Thyroid gland (tissue), 4 donors: Measurements from ENCODE around the gene IRF2. TPM values are rescaled to one million over a fixed set of nuclear protein-coding genes. Genes with fewer than 3 reads are reported as not detected.

Experiments
- DNase-seq, 2 donors: peaks; one replicate each; pipeline ENCODE4 v3.0.0-alpha.2; 2019
- H3K27ac ChIP-seq, 3 donors: fragments of 200-600 bp; sonication (generic); 1 replicate in 2 of 3; 2 replicates in 1 of 3; pipeline ENCODE4 v1.5.1; 2016 to 2019; ENCODE audit warnings: mild to moderate bottlenecking in 1 of 3, moderate library complexity in 1 of 3
- H3K27me3 ChIP-seq: fragments of 200-600 bp; sonication (generic); one replicate; pipeline ENCODE4 v1.5.1; 2019
- H3K36me3 ChIP-seq, 2 donors: fragments of 200-600 bp; sonication (generic); one replicate each; pipeline ENCODE4 v1.5.1; 2016 to 2019
- H3K4me1 ChIP-seq, 2 donors: fragments of 200-600 bp; sonication (generic); one replicate each; pipeline ENCODE4 v1.5.1; 2017 to 2019
- H3K4me3 ChIP-seq, 3 donors: fragments of 200-600 bp; sonication (generic); replicated peaks in 1 of 3; 1 replicate in 2 of 3; 2 replicates in 1 of 3; pipeline ENCODE4 v1.5.1; 2016; ENCODE audit warnings: mild to moderate bottlenecking in 1 of 3
- H3K9me3 ChIP-seq: fragments of 200-600 bp; sonication (generic); one replicate; pipeline ENCODE4 v1.5.1; 2017
- POLR2A ChIP-seq, 2 donors: fragments of 450-650 bp; IDR thresholded peaks; one replicate each; pipeline ENCODE4 v1.6.1; 2017; ENCODE audit warnings: antibody characterized with exemption in 2 of 2, mild to moderate bottlenecking in 2 of 2, moderate library complexity in 1 of 2
- WGBS, 2 donors: methylation state at CpG; one replicate each; pipeline ENCODE4 v1.1.5; 2017; 5-methylcytosine and 5-hydroxymethylcytosine counted together
- intact Hi-C: fragments of 100-400 bp; cut with DNase I; formaldehyde crosslinking; loops from one replicate; pipeline ENCODE4 v1.15.1; 2023
- total RNA-seq, 4 donors: library from RNA; depleted of rRNA; stranded (reverse); fragments of >200 nt; gene quantifications; one replicate each; pipeline ENCODE4 v1.2.3, GENCODE V29; 2016
- TF ChIP-seq, protein P1 (sequence below), 6 experiments: fragments of 200-600 bp in 3 of 6; fragments of 450-650 bp in 3 of 6; sonication (generic) in 3 of 6; IDR thresholded peaks; one replicate each; pipeline ENCODE4 v1.5.1; 2016 to 2019; ENCODE audit warnings: antibody characterized with exemption in 6 of 6, mild to moderate bottlenecking in 2 of 6, inconsistent platforms in 1 of 6, moderate library complexity in 1 of 6

Gene IRF2
- total RNA-seq, 4 donors from 2014 or later = 24.7 to 39.8 (median 34.5) TPM

DNA sequence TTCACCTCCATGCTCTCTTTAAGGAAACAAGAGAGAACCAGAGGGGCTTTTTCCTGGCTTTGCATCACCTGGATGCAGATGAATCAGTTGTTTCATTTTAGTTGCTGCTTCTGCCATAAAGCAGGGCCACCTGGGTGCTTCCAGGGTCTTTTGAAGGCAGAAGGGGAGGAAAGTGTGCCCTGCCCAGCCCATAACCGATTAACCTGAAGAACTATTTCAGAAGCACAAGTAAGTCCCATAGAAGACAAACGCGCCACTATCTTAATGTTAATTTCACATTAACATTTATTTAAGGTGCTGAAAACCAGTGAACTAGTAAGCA lies 32.1 kb downstream of the IRF2 start:
- intact Hi-C loops = no loop called here
- DNase-seq = no peak
- H3K27me3 ChIP-seq = no peaks in the 10 kb centered on the region
- H3K4me3 ChIP-seq = no peak overlapping the region
- no peak overlapping the region for H3K27ac ChIP-seq
- no peak for TF ChIP-seq POLR2A (IDR thresholded peaks at IDR 0.05)
- TF ChIP-seq, protein P1, sequence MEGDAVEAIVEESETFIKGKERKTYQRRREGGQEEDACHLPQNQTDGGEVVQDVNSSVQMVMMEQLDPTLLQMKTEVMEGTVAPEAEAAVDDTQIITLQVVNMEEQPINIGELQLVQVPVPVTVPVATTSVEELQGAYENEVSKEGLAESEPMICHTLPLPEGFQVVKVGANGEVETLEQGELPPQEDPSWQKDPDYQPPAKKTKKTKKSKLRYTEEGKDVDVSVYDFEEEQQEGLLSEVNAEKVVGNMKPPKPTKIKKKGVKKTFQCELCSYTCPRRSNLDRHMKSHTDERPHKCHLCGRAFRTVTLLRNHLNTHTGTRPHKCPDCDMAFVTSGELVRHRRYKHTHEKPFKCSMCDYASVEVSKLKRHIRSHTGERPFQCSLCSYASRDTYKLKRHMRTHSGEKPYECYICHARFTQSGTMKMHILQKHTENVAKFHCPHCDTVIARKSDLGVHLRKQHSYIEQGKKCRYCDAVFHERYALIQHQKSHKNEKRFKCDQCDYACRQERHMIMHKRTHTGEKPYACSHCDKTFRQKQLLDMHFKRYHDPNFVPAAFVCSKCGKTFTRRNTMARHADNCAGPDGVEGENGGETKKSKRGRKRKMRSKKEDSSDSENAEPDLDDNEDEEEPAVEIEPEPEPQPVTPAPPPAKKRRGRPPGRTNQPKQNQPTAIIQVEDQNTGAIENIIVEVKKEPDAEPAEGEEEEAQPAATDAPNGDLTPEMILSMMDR (IDR thresholded peaks at IDR 0.05) = no peak
- no peaks in the 10 kb centered on the region for H3K9me3 ChIP-seq
- WGBS, 2 donors = 55 to 57% methylated on average over 3 of the region's 3 CpGs
- no peaks in the 10 kb centered on the region for H3K36me3 ChIP-seq
- H3K4me1 ChIP-seq = peaks cover 11 to 35% of the 10 kb centered on the region in 2 donors

- 59 to 64% methylated on average over 12 to 13 of the region's 13 CpGs for WGBS, 2 donors
- no peaks in the 10 kb centered on the region for H3K36me3 ChIP-seq
- H3K4me1 ChIP-seq = peaks cover 11 to 35% of the 10 kb centered on the region in 2 donors
- intact Hi-C loops = no loop called here
- no peaks in the 10 kb centered on the region for H3K27me3 ChIP-seq
- H3K9me3 ChIP-seq = no peaks in the 10 kb centered on the region
- DNase-seq = no peak
- H3K27ac ChIP-seq = peak overlapping the region in 1 of 3 donors; percentile 24
- H3K4me3 ChIP-seq = no peak overlapping the region
- TF ChIP-seq POLR2A (IDR thresholded peaks at IDR 0.05) = no peak
- TF ChIP-seq, protein P1 (IDR thresholded peaks at IDR 0.05) = no peak
Measured at GRCh38 chr4:184441461-184442313, 32.7 kb downstream of the IRF2 start.

DNA sequence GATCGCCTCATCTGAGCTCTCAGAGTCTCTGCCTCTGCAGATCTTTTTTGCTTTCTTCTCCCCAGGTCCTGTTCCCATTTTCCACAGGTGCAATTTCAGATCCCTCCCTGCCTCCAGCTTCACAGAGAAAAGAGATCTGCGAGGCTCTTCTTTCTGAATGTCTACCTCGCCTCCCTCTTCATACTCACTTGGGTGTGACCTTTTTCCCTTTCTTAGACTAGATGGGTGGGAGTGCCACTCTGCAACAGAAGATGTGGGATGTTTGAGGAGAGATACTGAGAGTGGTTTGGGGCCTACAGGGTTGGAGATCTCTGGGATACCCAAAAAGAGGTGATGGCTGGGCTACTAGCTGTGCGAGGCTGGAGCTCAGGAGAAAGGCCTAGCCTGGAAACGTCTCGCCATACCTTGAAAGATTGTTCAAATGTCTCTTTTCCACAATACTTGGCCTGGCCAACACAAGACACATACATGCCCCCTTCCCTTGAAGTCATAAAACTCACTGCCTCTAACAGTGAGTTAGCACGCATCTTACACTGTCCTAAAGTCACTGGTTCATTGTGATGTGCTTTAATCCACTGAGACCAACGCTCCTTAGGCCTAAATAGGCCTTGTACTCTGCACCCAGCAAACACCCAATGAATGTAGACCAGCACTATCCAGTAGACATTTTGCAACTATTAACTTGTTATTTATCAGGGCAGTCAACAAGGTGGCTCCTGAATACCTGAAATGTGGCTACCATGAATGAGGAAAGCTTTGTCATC lies 33.6 kb downstream of the IRF2 start:
- TF ChIP-seq POLR2A (IDR thresholded peaks at IDR 0.05) = no peak
- TF ChIP-seq, protein P1 (IDR thresholded peaks at IDR 0.05) = no peak
- H3K36me3 ChIP-seq = no peaks in the 10 kb centered on the region
- intact Hi-C loops = no loop called here
- DNase-seq = no peak
- no peak overlapping the region for H3K27ac ChIP-seq
- WGBS, 2 donors = 90 to 95% methylated on average over 8 of the region's 8 CpGs
- H3K9me3 ChIP-seq = no peaks in the 10 kb centered on the region
- peaks cover 11 to 35% of the 10 kb centered on the region in 2 donors for H3K4me1 ChIP-seq
- no peaks in the 10 kb centered on the region for H3K27me3 ChIP-seq
- H3K4me3 ChIP-seq = no peak overlapping the region

DNA sequence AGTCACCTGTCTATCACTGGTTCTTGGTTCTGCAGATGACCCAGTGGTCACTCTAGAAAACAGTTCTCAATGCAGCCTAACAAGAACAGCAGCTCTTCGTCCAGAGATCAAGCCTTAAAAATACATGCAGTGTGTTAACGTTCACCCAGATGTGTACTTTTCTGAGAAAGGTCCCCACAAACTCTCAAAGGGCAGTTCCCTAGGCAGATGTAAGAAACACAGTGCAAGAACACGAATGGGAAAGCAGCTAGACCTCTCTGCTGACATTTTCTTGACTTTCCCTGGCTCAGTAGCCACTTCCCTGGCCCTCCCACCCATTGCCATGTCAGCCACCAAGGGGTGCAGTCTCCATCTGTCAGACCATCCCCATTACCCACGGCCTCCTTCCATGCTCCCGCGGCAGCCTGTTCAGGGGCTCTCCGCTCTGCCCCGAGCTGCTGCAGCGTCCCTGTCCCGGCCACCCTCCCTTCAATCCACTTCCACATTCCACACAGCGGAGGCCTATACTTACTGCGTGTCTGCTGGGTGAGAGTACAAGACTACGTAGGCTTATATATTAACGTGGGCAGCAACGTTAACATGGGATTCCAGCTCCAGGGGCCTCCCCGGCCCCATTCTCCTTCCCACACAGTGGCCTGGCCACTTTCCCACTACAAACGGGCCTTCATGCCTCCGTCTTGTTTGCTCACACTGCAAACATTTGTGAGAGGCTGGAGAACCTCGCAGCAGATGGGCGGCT lies 34.3 kb downstream of the IRF2 start:
- no peaks in the 10 kb centered on the region for H3K9me3 ChIP-seq
- TF ChIP-seq POLR2A (IDR thresholded peaks at IDR 0.05) = no peak
- TF ChIP-seq, protein P1 (IDR thresholded peaks at IDR 0.05) = no peak
- no peak overlapping the region for H3K27ac ChIP-seq
- no peaks in the 10 kb centered on the region for H3K36me3 ChIP-seq
- H3K4me1 ChIP-seq = peaks cover 17 to 37% of the 10 kb centered on the region in 2 donors
- intact Hi-C loops = no loop called here
- no peak overlapping the region for H3K4me3 ChIP-seq
- no peak for DNase-seq
- H3K27me3 ChIP-seq = no peaks in the 10 kb centered on the region
- WGBS, 2 donors = 65 to 71% methylated on average over 20 of the region's 20 CpGs
